GM18519 (cell line): ENCODE results near the gene SCAMP2.

ENCODE experiments used
- ATAC-seq: cut with Tn5 transposase; IDR thresholded peaks from one replicate; pipeline ENCODE4 v1.9.1; 2021; ENCODE audit warnings: mild to moderate bottlenecking, moderate library complexity; ENCODE audit not compliant: unreplicated experiment, low FRiP score

Gene SCAMP2

DNA sequence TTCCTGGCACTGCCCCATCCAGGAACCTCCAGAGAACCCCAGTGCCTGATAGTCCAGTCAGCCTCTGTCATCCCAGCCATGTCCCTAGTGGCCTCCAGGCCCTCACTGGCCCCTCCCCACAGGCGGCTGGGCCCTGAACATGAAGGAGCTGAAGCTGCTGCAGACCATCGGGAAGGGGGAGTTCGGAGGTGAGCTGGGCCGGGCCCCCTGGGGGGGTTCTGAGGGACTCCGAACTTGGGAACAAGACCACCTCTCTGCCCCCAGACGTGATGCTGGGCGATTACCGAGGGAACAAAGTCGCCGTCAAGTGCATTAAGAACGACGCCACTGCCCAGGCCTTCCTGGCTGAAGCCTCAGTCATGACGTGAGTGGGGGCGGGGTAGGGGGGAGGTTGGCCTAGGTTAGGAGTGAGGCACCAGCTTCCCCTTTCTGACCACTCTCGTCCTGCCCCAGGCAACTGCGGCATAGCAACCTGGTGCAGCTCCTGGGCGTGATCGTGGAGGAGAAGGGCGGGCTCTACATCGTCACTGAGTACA lies 72.5 kb downstream of the SCAMP2 start:
- no peak for ATAC-seq

DNA sequence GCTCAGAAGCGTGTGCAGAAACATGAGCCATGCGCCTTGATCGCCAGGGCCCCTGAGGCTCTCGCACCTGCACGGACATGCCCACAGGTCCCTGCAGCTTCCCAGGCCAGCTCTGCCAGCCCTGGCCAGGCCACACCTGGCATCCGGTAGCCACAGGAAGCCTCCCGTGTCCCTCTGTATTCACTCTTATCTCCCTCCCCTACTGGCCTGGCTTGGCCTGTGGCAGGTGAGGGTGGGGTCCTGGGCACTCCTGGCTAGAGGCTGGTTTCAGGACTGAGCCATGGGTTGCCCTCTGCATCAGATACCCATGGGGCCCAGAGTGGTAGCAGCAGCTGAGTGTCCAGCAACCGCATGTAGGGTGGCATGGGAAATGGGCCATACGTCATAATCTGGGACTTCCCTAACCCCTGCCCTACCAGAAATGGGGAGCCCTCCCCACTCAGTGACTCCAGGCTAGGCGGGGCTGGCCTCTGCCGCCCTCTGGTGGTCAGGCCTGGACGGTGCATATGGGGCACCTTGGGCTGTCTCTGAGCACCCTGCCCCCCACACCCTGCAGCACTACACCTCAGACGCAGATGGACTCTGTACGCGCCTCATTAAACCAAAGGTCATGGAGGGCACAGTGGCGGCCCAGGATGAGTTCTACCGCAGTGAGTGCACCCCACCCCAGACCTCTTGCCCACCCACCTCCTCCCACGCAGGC lies 73.2 kb downstream of the SCAMP2 start:
- ATAC-seq: no peak

DNA sequence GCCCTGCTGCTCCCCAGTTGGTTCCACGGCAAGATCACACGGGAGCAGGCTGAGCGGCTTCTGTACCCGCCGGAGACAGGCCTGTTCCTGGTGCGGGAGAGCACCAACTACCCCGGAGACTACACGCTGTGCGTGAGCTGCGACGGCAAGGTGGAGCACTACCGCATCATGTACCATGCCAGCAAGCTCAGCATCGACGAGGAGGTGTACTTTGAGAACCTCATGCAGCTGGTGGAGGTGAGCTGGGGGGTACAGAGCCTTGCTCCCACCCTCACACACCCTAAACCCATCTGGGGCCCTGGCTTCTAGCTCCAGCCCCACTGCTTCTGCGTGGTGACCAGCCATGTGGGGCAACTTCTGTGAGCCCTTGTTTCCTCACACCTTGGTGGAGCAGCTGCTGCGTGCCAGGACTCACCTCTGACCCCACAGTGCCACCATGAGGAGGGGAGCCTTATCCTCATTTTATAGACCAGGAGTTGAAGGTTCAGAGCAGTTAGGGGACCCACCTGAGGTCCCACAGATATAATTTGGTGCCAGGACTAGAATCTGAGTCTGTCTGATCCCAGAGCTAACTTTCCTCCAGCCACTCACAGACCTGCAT lies 73.8 kb downstream of the SCAMP2 start:
- no peak for ATAC-seq

DNA sequence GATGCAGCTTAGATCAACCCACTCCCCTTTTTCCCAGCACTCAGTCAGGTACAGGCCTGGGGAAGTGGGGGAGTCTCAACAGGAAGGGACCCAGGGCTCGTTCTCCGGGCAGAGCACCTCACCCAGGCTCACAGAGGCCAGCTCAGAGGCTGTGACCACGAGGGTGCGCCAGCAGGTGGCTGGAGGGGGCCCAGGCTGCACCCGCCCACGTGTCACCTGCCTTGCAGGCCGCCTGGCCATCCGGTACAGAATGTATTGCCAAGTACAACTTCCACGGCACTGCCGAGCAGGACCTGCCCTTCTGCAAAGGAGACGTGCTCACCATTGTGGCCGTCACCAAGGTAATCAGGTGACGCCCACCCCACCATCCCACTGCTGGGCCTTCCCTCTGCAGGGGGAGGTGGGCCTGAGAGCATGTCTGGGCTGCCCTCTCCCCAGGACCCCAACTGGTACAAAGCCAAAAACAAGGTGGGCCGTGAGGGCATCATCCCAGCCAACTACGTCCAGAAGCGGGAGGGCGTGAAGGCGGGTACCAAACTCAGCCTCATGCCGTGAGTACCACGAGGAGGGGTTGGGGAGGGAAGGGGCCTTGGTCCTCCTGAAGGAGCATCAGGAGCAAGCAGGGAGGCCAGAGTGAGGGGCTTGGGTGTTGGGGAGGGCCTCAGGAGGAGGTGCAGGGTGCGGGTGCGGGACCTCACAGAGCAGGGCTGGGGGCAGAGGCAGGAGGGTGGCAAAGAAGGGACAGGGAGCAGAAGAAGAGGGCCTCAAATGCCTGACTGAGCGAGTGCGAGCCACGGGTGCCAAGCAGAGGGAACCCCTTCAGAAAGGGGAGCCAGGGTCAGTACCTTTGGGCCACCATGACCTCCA lies 74.5 kb downstream of the SCAMP2 start:
- ATAC-seq: no peak

DNA sequence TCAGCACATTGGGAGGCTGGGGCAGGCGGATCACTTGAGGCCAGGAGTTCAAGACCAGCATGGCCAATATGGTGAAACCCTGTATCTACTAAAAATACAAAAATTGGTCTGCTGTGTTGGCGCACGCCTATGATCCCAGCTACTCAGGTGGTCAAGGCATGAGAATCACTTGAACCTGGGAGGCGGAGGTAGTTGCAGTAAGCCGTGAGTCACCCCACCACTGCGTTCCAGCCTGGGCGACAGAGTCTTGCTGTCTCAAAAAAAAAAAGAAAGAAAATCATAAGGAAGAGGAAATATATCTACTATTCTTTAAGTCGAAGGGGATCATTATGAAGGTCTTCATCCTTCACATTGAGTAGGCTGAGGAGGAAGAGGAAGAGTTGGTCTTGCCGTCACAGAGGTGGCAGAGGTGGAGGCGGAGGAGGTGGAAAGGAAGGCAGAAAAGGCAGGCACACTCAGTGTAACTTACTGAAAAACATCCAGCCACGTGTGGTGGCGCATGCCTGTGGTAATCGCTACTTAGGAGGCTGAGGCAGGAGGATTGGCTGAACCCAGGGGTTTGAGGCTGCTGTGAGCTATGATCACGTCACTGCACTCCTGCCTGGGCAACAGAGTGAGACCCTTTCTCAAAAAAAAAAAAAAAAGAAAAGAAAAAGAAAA lies 77.1 kb downstream of the SCAMP2 start:
- no peak for ATAC-seq

DNA sequence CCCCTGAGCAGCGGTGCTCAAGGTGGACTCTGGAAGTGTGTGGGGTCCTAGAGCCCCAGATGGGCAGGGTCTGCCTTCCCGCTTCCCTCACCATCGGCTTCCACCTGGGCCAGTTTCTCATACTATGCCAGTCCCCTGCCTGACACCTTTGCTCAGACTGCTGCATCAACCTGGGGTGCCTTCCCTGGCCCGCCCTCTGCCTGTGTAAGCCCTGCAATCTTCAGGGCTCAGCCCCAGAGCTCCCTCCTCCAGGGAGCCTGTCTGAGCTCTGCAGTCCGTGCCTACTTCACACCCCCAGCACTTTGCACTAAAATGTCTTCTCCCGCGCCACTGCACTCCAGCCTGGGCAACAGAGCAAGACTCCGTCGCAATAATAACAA lies 78.2 kb downstream of the SCAMP2 start:
- ATAC-seq: no peak

DNA sequence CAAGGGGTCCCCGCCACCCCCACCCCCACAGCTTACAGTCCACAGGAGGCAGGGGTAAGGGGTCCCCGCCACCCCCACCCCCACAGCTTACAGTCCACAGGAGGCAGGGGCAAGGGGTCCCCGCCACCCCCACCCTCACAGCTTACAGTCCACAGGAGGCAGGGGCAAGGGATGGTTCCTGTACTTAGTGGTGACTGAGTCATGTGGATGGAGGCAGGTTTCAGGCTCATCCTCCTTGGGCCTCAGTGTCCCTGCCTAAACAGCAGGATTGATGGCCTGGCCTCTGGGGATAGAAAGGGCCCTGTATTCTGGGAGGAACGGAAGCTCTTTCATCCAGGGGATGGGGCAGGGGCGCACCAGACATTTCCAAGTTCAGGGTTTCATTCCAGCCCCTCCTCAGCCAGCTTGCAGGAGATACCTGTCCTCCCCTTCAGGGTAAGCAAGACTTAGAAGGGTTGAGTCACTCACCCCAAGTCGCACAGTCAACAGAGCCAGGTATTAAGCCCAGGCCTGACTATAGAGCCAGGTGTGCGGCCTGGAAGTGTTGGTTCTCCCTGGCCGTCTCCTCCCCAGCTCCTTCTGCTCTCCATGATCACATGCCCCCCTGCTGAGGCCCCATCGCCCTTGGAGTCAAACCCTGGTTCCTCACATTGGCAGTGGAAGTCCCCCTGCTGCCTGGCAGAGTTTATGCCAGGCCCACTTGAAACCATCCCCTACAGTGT lies 78.8 kb downstream of the SCAMP2 start:
- no peak for ATAC-seq
